CD4-positive, alpha-beta T cell (primary cell): ENCODE measurements around the gene TRIM25. TPM values are rescaled to one million over a fixed set of nuclear protein-coding genes. Genes with fewer than 3 reads are reported as not detected.

Experiments used
- ATAC-seq: fragments of 200-7000 bp; cut with Tn5 transposase; one replicate; pipeline ENCODE4 v1.10.0; 2022; ENCODE audit warnings: mild to moderate bottlenecking; ENCODE audit not compliant: poor library complexity
- CTCF ChIA-PET: fragments of 350-600 bp; sonication (Branson Sonifier 250); formaldehyde crosslinking; loops from one replicate; lab custom pipeline; 2021; ENCODE audit warnings: antibody characterized with exemption, inconsistent platforms; lab: Charles Lee
- POLR2A ChIA-PET: fragments of 350-600 bp; sonication (Branson Sonifier 250); formaldehyde crosslinking; loops from one replicate; lab custom pipeline; 2021; ENCODE audit warnings: antibody characterized with exemption, inconsistent platforms; lab: Charles Lee
- DNase-seq, 14 experiments: peaks; one replicate each; pipeline ENCODE4 v3.0.0-alpha.2; 2013 to 2020; ENCODE audit warnings: mixed read lengths in 2 of 14
- H3K27ac ChIP-seq, 2 donors: one replicate each; pipeline versions ENCODE4 v1.5.1 to v1.7.0; 2013; ENCODE audit warnings: low read length in 2 of 2, low read depth in 1 of 2, mild to moderate bottlenecking in 1 of 2
- H3K27me3 ChIP-seq, 2 experiments: 1 replicate in 1 of 2; 2 replicates in 1 of 2; pipeline versions ENCODE4 v1.6.1 to v1.7.0; 2013; ENCODE audit warnings: low read length in 2 of 2, control low read depth in 1 of 2, mild to moderate bottlenecking in 1 of 2, moderate library complexity in 1 of 2; ENCODE audit not compliant: insufficient read depth in 2 of 2, control insufficient read depth in 1 of 2
- H3K36me3 ChIP-seq: one replicate; pipeline ENCODE4 v1.6.1; 2013; ENCODE audit warnings: low read length, control low read depth; ENCODE audit not compliant: insufficient read depth
- H3K4me1 ChIP-seq: one replicate; pipeline ENCODE4 v1.6.1; 2013; ENCODE audit warnings: low read length, control low read depth; ENCODE audit not compliant: insufficient read depth
- H3K4me3 ChIP-seq: one replicate; pipeline ENCODE4 v1.5.1; 2013; ENCODE audit warnings: mild to moderate bottlenecking, low read length, moderate library complexity
- H3K9me3 ChIP-seq, 2 experiments: 1 replicate in 1 of 2; 2 replicates in 1 of 2; pipeline versions ENCODE4 v1.6.1 to v1.7.0; 2013; ENCODE audit warnings: low read length in 2 of 2, mild to moderate bottlenecking in 2 of 2, control low read depth in 1 of 2, moderate library complexity in 1 of 2; ENCODE audit not compliant: control insufficient read depth in 1 of 2, insufficient read depth in 1 of 2
- H3K27ac Mint-ChIP-seq: one replicate; pipeline ENCODE4 v1.8.0; 2020; ENCODE audit warnings: mixed read lengths
- H3K27me3 Mint-ChIP-seq: one replicate; pipeline ENCODE4 v1.8.0; 2021; ENCODE audit warnings: mixed read lengths
- H3K36me3 Mint-ChIP-seq: one replicate; pipeline ENCODE4 v1.8.0; 2021; ENCODE audit warnings: low read depth, mixed read lengths
- H3K4me1 Mint-ChIP-seq: one replicate; pipeline ENCODE4 v1.8.0; 2021; ENCODE audit warnings: low read depth, mixed read lengths
- H3K4me3 Mint-ChIP-seq: one replicate; pipeline ENCODE4 v1.8.0; 2020; ENCODE audit warnings: mild to moderate bottlenecking, mixed read lengths
- H3K9me3 Mint-ChIP-seq: one replicate; pipeline ENCODE4 v1.8.0; 2020; ENCODE audit warnings: mixed read lengths
- CTCF ChIP-seq: fragments of 200-600 bp; IDR thresholded peaks from one replicate; pipeline ENCODE4 v1.8.0; 2022; ENCODE audit warnings: antibody characterized with exemption, mild to moderate bottlenecking
- intact Hi-C, 2 experiments: fragments of 100-400 bp; cut with DNase I in 1 of 2; cut with micrococcal nuclease in 1 of 2; formaldehyde crosslinking; loops; one replicate each; pipeline versions ENCODE4 v1.15.1 to v1.9.0; 2023 to 2025; cut with DNase I, micrococcal nuclease
- total RNA-seq, 174 experiments: library from RNA in 2 of 174; stranded (reverse) in 2 of 174; gene quantifications; one replicate each; pipeline ENCODE4 v1.2.3 and lab custom pipeline; 2021 to 2026

TRIM25 gene
- total RNA-seq, 2 experiments from 2014 or later: 31.7 to 33.2 TPM

- no peaks in the 10 kb centered on the region for H3K4me1 ChIP-seq
- ATAC-seq (no peak), DNase-seq (no peak)
- no peak overlapping the region for H3K4me3 Mint-ChIP-seq
- H3K4me1 Mint-ChIP-seq: peaks cover 6% of the 10 kb centered on the region
- no peak overlapping the region for H3K27ac Mint-ChIP-seq
- intact Hi-C loops: no loop called here
- peaks cover 92% of the 10 kb centered on the region for H3K36me3 ChIP-seq
- peaks cover 98% of the 10 kb centered on the region for H3K36me3 Mint-ChIP-seq
- no peaks in the 10 kb centered on the region for H3K9me3 Mint-ChIP-seq
- no peak overlapping the region for H3K27ac ChIP-seq
- H3K4me3 ChIP-seq: no peak overlapping the region
- POLR2A ChIA-PET: interaction anchor here (0.7 kb wide), 1 partner anchor 256 kb away, joined by 3 read pairs; no protein-coding TSS in a partner anchor
- H3K27me3 ChIP-seq: no peaks in the 10 kb centered on the region
- H3K9me3 ChIP-seq: no peaks in the 10 kb centered on the region
- CTCF ChIA-PET: interaction anchor here (0.7 kb wide), 1 partner anchor 1285 kb away, joined by 3 read pairs; no protein-coding TSS in a partner anchor
- TF ChIP-seq CTCF: no peak
- no peaks in the 10 kb centered on the region for H3K27me3 Mint-ChIP-seq
Measured at GRCh38 chr17:56896217-56896967, 17.5 kb downstream of the TRIM25 start.

GRCh38 chr17:56894859-56895455 lies 18.9 kb downstream of the TRIM25 start:
- intact Hi-C loops: no loop called here
- POLR2A ChIA-PET: interaction anchor here (0.5 kb wide), 1 partner anchor 61 kb away, joined by 3 read pairs; the partner anchor contains the start of genes C17orf67 and DGKE
- Histone ChIP-seq H3K4me3 (no peak overlapping the region), H3K27ac (no peak overlapping the region), H3K36me3 (peaks cover 91% of the 10 kb centered on the region), H3K9me3 (no peaks in the 10 kb centered on the region), H3K4me1 (no peaks in the 10 kb centered on the region), H3K27me3 (no peaks in the 10 kb centered on the region)
- no peaks in the 10 kb centered on the region for H3K27me3 Mint-ChIP-seq
- no peak for TF ChIP-seq CTCF
- CTCF ChIA-PET: no interaction called here
- no peak for ATAC-seq
- no peaks in the 10 kb centered on the region for H3K9me3 Mint-ChIP-seq
- peaks cover 99% of the 10 kb centered on the region for H3K36me3 Mint-ChIP-seq
- H3K4me1 Mint-ChIP-seq: no peaks in the 10 kb centered on the region
- no peak overlapping the region for H3K4me3 Mint-ChIP-seq
- DNase-seq: peak in 1 of 14 experiments; percentile 27
- H3K27ac Mint-ChIP-seq: no peak overlapping the region

- H3K27me3 ChIP-seq: no peaks in the 10 kb centered on the region
- Mint-ChIP-seq H3K27ac (no peak overlapping the region), H3K36me3 (peaks cover 100% of the 10 kb centered on the region), H3K4me3 (no peak overlapping the region), H3K9me3 (no peaks in the 10 kb centered on the region), H3K4me1 (no peaks in the 10 kb centered on the region), H3K27me3 (no peaks in the 10 kb centered on the region)
- intact Hi-C loops: loop anchor here in 1 of 2 experiments (2.0 kb wide), 1 partner anchor 47 kb away; no protein-coding TSS in a partner anchor
- ChIA-PET POLR2A (interaction anchor here (1.5 kb wide), 1 partner anchor 20 kb away, joined by 5 read pairs; the partner anchor contains the start of gene TRIM25), CTCF (interaction anchor here (1.1 kb wide), 1 partner anchor 67 kb away, joined by 3 read pairs; the partner anchor contains the start of gene COIL)
- peaks cover 90% of the 10 kb centered on the region for H3K36me3 ChIP-seq
- no peak for ATAC-seq
- no peak for TF ChIP-seq CTCF
- no peak overlapping the region for H3K27ac ChIP-seq
- no peaks in the 10 kb centered on the region for H3K4me1 ChIP-seq
- peak in 1 of 14 experiments; percentile 31 for DNase-seq
- peaks cover 3 to 4% of the 10 kb centered on the region in 2 experiments for H3K9me3 ChIP-seq
- no peak overlapping the region for H3K4me3 ChIP-seq
Measured at GRCh38 chr17:56893503-56893902, 20.3 kb downstream of the TRIM25 start.
